Measurements from ENCODE around the gene CYP4F12. TPM values are rescaled to one million over a fixed set of nuclear protein-coding genes. Genes with fewer than 3 reads are reported as not detected.
"Not testable (repeated sequence)": the region's sequence is repeated elsewhere in the genome, so short reads cannot be mapped to it uniquely, and the experiment has no call there.

Gene CYP4F12
- total RNA-seq, 1 experiment from 2014 or later: not detected

GRCh38 chr19:15644816-15645215 lies 28.1 kb upstream of the CYP4F12 start:
- no peak for DNase-seq (ENCODE audit: extremely low read depth, low read depth)

GRCh38 chr19:15649526-15649925 lies 23.4 kb upstream of the CYP4F12 start:
- DNase-seq (ENCODE audit: extremely low read depth, low read depth): no peak

DNA sequence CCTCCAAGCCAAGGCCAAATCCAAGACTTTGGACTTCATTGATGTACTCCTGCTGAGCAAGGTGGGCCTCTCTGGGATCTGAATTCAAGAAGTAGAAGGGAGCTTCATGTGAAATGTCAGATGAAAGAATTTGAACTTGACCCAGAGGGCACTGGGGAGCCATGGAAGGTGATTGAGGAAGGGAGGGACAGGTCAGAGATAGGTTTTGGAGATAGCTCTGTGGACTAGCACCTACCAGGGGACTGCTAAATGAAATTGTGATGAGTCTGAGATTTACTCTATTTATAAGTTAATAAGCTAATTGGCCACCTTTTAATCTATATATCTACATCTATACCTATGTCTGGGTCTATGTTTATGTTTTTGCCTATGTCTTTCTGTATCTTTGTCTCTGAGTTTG lies 22.8 kb upstream of the CYP4F12 start:
- not testable (repeated sequence) for DNase-seq (ENCODE audit: extremely low read depth, low read depth)

DNA sequence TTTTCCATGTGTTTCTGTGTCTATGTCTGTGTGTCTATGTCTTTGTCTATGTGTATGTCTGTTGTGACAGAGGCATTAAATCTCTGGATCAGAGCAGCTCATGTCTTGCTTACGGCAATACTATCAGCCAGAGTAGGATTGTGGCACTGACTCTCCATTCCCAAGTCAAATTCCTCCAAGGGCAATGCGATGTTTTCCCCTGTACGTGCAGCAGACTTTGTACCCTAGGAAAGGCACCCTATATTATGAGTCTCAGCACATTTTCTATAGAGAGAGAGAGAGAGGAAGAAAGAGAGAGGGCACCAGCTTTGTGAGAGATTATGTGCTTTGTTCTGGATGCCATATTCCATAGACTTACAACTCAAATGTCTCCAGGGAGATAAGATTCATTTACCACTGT lies 21.1 kb upstream of the CYP4F12 start:
- no peak for DNase-seq (ENCODE audit: extremely low read depth, low read depth)

- no peak for DNase-seq (ENCODE audit: extremely low read depth, low read depth)
Observed at GRCh38 chr19:15652559-15653278, 20.2 kb upstream of the CYP4F12 start.

DNA sequence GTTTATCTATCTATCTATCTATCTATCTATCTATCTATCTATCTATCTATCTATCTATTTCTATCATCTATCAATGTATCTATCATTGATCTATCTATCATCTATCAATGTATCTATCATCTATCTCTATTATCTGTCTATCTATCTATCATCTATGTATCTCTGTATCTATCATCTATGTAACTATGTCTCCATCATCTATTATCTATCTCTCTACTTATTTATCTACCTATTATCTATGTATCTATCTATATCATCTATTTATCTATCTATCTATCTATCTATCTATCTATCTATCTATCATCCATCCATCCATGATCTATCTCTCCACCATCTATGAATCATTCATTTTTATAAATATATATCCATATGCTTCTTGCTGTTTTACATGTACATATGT lies 16.4 kb upstream of the CYP4F12 start:
- DNase-seq (ENCODE audit: extremely low read depth, low read depth): no peak

DNA sequence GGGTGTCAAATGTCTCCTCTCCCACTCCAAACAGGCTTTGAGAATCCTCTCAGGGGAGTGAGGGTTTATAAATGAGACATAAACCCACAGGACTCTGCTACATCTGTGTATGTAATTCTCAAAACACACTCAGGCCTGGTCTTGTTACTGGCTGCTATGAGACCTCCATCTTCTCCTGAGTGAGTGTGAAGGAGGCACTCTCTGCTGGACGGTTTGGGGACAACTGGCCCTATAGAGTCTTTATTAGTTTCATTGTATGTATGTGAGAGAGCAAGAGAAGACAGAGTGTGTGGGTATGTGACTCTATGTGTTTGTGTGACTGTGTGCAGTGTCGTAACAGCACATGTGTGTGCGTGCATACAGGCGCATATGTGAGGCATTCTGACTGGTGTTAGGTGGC lies 9.6 kb upstream of the CYP4F12 start:
- no peak for DNase-seq (ENCODE audit: extremely low read depth, low read depth)

- DNase-seq (ENCODE audit: extremely low read depth, low read depth): no peak
Observed at GRCh38 chr19:15666186-15666585, 6.7 kb upstream of the CYP4F12 start.

DNA sequence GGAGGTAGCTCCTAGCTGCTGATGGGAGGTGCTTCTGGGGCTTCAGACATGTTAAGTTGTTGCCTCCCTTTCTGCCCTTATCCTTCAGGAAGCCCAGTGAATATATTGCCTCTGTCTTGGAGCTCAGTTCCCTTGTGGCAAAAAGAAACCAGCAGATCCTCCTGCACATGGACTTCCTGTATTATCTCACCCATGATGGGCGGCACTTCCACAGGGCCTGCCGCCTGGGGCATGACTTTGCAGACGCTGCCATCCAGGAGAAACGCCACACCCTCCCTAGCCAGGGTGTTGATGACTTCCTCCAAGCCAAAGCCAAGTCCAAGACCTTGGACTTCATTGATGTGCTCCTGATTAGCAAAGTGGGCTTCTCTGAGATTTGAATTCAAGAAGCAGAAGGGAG lies 6.0 kb upstream of the CYP4F12 start:
- DNase-seq (ENCODE audit: extremely low read depth, low read depth): no peak

- no peak for DNase-seq (ENCODE audit: extremely low read depth, low read depth)
Observed at GRCh38 chr19:15669440-15669839, 3.4 kb upstream of the CYP4F12 start.

- DNase-seq (ENCODE audit: extremely low read depth, low read depth): no peak
Observed at GRCh38 chr19:15669891-15670290, 3.0 kb upstream of the CYP4F12 start.

DNA sequence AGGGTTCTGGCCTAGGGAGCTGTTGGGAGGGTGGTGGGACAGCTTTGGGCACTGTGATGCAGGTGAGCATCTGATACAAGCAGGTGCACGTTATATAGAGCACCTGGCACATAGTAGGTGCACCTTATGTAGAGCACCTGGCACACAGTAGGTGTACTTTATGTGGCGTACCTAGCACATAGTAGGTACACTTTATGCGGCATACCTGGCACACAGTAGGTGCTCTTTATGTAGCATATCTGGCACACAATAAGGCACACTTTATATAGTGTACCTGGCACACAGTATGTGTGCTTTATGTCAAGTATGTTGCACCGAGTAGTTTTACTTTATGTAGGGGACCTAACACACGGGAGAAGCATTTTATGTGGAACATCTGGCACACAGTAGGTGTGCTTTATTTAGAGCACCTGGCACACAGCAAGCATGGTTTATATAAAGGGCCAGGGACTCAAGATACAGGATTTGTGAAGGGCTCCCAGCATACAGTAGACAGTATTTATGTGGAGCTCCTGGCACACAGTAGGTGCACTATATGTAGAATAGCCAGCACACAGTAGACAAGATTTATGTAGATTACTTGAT lies 1.6 kb upstream of the CYP4F12 start:
- DNase-seq (ENCODE audit: extremely low read depth, low read depth): no peak

DNA sequence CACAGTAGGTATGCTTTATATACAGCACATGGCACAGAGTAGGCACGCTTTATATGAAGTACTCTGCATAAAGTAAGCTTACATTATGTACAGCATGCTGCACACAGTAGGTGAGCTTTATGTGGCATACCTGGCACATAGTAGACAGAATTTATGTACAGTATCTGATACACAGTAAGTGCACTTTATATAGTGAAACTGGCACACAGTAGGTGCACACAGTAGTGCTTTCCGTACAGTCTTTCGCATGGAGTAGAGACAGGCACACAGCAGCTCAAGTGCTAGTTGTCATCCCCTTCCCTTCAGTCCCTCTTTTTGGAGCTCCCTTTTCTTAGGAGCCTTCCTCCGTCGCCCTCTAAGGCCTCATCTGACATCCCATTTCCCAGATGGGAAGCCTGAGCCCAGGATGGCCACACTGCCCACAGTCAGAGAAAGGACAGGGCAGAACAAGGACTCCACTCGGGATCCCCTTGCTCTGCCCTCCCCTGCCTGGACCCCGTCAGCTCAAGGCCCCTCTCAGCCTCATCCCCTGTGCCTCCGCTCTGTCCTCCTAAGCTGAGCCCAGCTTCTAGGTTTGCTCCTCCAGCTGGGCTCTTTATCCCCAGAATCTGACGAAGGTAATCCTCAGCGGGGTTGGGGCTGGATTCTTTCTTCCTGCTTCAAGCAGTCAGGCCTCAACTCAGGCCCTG lies 852 bp upstream of the CYP4F12 start:
- DNase-seq (ENCODE audit: extremely low read depth, low read depth): no peak

DNA sequence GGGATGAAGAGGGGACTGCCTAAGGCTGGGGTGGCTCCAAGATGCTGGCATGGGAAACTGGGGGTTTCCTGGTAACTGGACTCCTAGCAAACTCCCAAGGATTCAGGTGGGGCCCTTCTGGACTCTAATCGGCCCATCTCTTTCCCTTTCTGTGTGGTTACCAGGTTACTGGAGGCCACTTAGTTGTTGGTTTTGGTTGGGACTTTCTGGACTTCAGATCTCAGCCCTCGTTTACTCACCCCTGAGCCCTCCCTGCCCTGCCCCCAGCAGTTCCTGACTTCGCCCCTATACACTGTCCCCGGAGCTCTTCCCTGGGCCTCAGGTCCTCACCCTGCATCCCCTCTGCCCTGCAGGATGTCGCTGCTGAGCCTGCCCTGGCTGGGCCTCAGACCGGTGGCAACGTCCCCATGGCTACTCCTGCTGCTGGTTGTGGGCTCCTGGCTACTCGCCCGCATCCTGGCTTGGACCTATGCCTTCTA lies 328 bp downstream of the CYP4F12 start:
- DNase-seq (ENCODE audit: extremely low read depth, low read depth): no peak

DNA sequence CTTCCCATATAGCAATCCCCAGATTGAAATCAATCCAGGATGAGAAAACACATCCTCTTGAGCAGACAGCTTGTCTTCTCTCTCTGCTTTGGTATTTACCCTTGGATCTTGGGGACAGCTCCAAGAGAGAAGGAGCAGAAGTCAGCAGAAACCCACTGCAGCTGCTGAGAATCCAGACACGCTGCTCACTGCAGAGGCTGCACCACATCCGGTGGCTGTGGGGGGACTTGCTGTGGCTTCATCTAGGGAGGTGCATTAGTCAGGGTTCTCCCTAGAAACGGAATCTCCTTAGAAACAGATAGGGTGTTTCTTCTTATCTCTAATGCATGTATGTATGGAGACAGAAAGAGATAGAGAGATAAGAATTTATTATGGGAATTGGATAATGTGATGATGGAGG lies 2.7 kb downstream of the CYP4F12 start:
- no peak for DNase-seq (ENCODE audit: extremely low read depth, low read depth)

GRCh38 chr19:15679089-15679488 lies 6.2 kb downstream of the CYP4F12 start:
- DNase-seq (ENCODE audit: extremely low read depth, low read depth): no peak

DNA sequence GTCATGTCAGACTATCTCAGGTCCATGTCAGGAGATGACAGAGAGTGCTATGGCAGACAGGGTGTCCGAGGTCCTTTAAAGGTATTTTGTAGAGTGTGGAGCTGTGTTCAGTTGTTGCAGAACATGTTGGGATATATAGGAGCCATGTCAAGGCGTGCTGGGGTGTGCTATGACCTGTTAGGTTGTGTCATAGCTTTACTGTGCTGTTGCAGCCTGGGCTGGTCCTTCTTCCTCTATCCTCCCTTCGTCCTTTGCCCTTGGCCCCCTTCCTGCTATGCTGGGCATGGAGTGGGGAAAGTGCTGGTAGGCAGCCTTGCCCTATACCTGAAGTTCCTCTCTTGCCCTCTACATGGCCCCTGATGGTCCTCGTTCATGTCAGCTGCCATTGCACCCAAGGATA lies 7.0 kb downstream of the CYP4F12 start:
- DNase-seq (ENCODE audit: extremely low read depth, low read depth): not testable (repeated sequence)

DNA sequence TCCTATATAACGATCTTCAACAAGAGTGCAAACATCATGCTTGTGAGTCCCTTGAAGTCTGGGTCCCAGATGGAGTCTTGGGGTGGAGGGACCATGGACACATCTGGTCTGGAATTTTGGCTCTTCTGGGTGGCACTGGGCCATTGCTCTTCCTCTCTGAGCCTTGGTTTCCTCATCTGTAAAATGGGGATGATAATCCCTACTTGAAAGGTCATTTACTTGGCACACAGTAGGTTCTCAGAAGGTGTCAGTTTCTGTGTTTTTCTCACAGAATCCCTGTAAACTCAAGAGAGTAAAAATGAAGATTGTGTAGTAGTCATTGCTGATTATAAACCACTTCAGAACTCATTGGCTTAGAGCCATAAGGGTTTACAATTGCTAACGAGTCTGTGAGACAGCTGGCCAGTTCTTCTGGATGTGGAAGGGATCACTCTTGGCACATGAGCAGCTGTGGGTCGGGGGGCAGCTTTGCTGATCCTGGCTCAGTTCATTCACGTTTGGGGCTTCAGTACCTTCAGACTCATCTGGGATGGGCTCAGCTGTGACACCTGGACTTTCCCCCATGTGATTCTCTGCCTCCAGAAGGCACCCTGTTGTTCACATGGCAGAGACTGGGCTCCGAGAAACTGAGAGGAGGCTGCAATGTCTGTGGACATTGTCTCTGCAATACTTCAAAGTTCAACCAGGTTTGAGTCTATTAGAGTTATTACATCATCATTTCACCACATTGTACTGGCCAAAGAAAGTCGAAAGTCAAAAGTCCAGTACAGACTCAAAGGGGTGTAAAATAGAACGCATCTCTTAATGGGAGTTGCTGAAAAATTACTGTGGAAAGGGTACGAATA lies 7.8 kb downstream of the CYP4F12 start:
- no peak for DNase-seq (ENCODE audit: extremely low read depth, low read depth)

DNA sequence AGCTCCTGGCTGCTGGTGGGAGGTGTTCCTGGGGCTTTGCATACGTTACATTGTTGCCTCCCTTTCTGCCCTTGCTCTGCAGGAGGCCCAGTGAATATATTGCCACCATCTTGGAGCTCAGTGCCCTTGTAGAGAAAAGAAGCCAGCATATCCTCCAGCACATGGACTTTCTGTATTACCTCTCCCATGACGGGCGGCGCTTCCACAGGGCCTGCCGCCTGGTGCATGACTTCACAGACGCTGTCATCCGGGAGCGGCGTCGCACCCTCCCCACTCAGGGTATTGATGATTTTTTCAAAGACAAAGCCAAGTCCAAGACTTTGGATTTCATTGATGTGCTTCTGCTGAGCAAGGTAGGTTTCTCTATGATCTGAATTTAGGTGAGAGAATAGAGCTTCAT lies 10.5 kb downstream of the CYP4F12 start:
- no peak for DNase-seq (ENCODE audit: extremely low read depth, low read depth)

GRCh38 chr19:15684828-15685227 lies 11.9 kb downstream of the CYP4F12 start:
- no peak for DNase-seq (ENCODE audit: extremely low read depth, low read depth)

GRCh38 chr19:15696654-15697194 lies 23.8 kb downstream of the CYP4F12 start:
- no peak for DNase-seq (ENCODE audit: extremely low read depth, low read depth)

All from NCI-H460 (cell line).